Neuronal stem cell (in vitro differentiated cells): Measurements from ENCODE around the gene MAMLD1.
"Not testable (repeated sequence)": the region's sequence is repeated elsewhere in the genome, so short reads cannot be mapped to it uniquely, and the experiment has no call there.

ENCODE experiments used
- DNase-seq: peaks from one replicate; pipeline ENCODE4 v3.0.0-alpha.2; 2013; ENCODE audit warnings: low spot score
- H2AFZ ChIP-seq: one replicate; pipeline ENCODE4 v1.6.1; 2013; ENCODE audit warnings: mild to moderate bottlenecking, low read length, inconsistent platforms
- H2AK5ac ChIP-seq: 2 replicates; pipeline ENCODE4 v1.6.1; 2013; ENCODE audit warnings: low read depth, mild to moderate bottlenecking, inconsistent platforms, low read length, moderate library complexity, mixed read lengths
- H2BK120ac ChIP-seq: 2 replicates; pipeline ENCODE4 v1.6.1; 2013; ENCODE audit warnings: low read depth, mild to moderate bottlenecking, inconsistent platforms, low read length, moderate library complexity, mixed read lengths
- H2BK12ac ChIP-seq: one replicate; pipeline ENCODE4 v1.6.1; 2013; ENCODE audit warnings: low read length, inconsistent platforms
- H2BK15ac ChIP-seq: 2 replicates; pipeline ENCODE4 v1.6.1; 2013; ENCODE audit warnings: mild to moderate bottlenecking, low read length, inconsistent platforms, mixed read lengths
- H2BK5ac ChIP-seq: one replicate; pipeline ENCODE4 v1.6.1; 2013; ENCODE audit warnings: inconsistent platforms, mild to moderate bottlenecking, low read length, moderate library complexity
- H3K14ac ChIP-seq: one replicate; pipeline ENCODE4 v1.6.1; 2013; ENCODE audit warnings: low read length, inconsistent platforms
- H3K18ac ChIP-seq: 2 replicates; pipeline ENCODE4 v1.6.1; 2013; ENCODE audit warnings: low read length, inconsistent platforms
- H3K23ac ChIP-seq: 2 replicates; pipeline ENCODE4 v1.6.1; 2013; ENCODE audit warnings: low read depth, mild to moderate bottlenecking, mixed read lengths, low read length, inconsistent platforms; ENCODE audit not compliant: poor library complexity
- H3K27ac ChIP-seq: replicated peaks from 3 replicates; pipeline ENCODE4 v1.5.1; 2013; ENCODE audit warnings: low read length, inconsistent platforms
- H3K27me3 ChIP-seq, 3 experiments: 2 replicates each; pipeline ENCODE4 v1.6.1; 2013; ENCODE audit warnings: low read length in 3 of 3, mild to moderate bottlenecking in 2 of 3, inconsistent platforms in 1 of 3, low read depth in 1 of 3, mixed read lengths in 1 of 3, moderate library complexity in 1 of 3; ENCODE audit not compliant: control insufficient read depth in 3 of 3, insufficient read depth in 3 of 3
- H3K36me3 ChIP-seq, 2 donors: replicated peaks in 1 of 2; 2 replicates each; pipeline ENCODE4 v1.6.1; 2013; ENCODE audit warnings: low read length in 2 of 2; ENCODE audit not compliant: control insufficient read depth in 2 of 2, insufficient read depth in 2 of 2
- H3K4ac ChIP-seq: 2 replicates; pipeline ENCODE4 v1.6.1; 2013; ENCODE audit warnings: inconsistent platforms, mild to moderate bottlenecking, low read length, moderate library complexity
- H3K4me1 ChIP-seq, 2 donors: 1 replicate in 1 of 2; 2 replicates in 1 of 2; pipeline ENCODE4 v1.6.1; 2013; ENCODE audit warnings: low read length in 2 of 2, low read depth in 1 of 2; ENCODE audit not compliant: control insufficient read depth in 2 of 2, insufficient read depth in 1 of 2
- H3K4me2 ChIP-seq: one replicate; pipeline ENCODE4 v1.6.1; 2013; ENCODE audit warnings: mild to moderate bottlenecking, low read length, inconsistent platforms; ENCODE audit not compliant: insufficient read depth, poor library complexity, severe bottlenecking
- H3K4me3 ChIP-seq, 2 donors: 2 replicates each; pipeline ENCODE4 v1.5.1; 2013; ENCODE audit warnings: low read length in 2 of 2, mild to moderate bottlenecking in 2 of 2, inconsistent platforms in 1 of 2, moderate library complexity in 1 of 2
- H3K79me1 ChIP-seq: one replicate; pipeline ENCODE4 v1.6.1; 2013; ENCODE audit warnings: low read depth, mild to moderate bottlenecking, inconsistent platforms, low read length, moderate library complexity
- H3K9ac ChIP-seq: one replicate; pipeline ENCODE4 v1.6.1; 2013; ENCODE audit warnings: mild to moderate bottlenecking, low read depth, low read length, inconsistent platforms; ENCODE audit not compliant: poor library complexity
- H3K9me3 ChIP-seq, 2 donors: replicated peaks in 1 of 2; 2 replicates each; pipeline versions ENCODE3 to v1.6.1; 2013; ENCODE audit warnings: low read length in 2 of 2, mild to moderate bottlenecking in 2 of 2, inconsistent platforms in 1 of 2, low read depth in 1 of 2, mixed read lengths in 1 of 2, moderate library complexity in 1 of 2; ENCODE audit not compliant: control insufficient read depth in 2 of 2, insufficient read depth in 1 of 2
- H4K8ac ChIP-seq: one replicate; pipeline ENCODE4 v1.6.1; 2013; ENCODE audit warnings: low read depth, mild to moderate bottlenecking, inconsistent platforms, low read length, moderate library complexity
- H4K91ac ChIP-seq: one replicate; pipeline ENCODE4 v1.6.1; 2013; ENCODE audit warnings: low read length, low read depth, mild to moderate bottlenecking, inconsistent platforms; ENCODE audit not compliant: poor library complexity
- WGBS, 2 donors: extraction: QIAGEN DNeasy Blood & Tissue Kit; methylation state at CpG; one replicate each; pipeline ENCODE4 v1.1.7; 2013; ENCODE audit warnings: missing lambda C conversion rate in 2 of 2, mixed read lengths in 1 of 2; ENCODE audit not compliant: insufficient read length in 2 of 2, insufficient replicate concordance in 1 of 2; ENCODE audit errors: extremely low coverage in 2 of 2; 5-methylcytosine and 5-hydroxymethylcytosine counted together

The MAMLD1 gene

GRCh38 chrX:150339736-150340135 lies 23.4 kb upstream of the MAMLD1 start:
- peaks cover 1% of the 10 kb centered on the region for H3K79me1 ChIP-seq
- H3K4me1 ChIP-seq, result no peaks in the 10 kb centered on the region
- H3K4me3 ChIP-seq, result no peak overlapping the region
- H2BK120ac ChIP-seq, result no peak overlapping the region
- no peak overlapping the region for H3K14ac ChIP-seq
- no peak overlapping the region for H4K8ac ChIP-seq
- H3K23ac ChIP-seq, result no peak overlapping the region
- H3K9ac ChIP-seq, result no peak overlapping the region
- no peak overlapping the region for H2AK5ac ChIP-seq
- H2BK5ac ChIP-seq, result no peak overlapping the region
- H3K27ac ChIP-seq, result no peak overlapping the region
- no peak overlapping the region for H3K4ac ChIP-seq
- no peaks in the 10 kb centered on the region for H3K36me3 ChIP-seq
- no peak overlapping the region for H4K91ac ChIP-seq
- no peak overlapping the region for H3K18ac ChIP-seq
- H2BK12ac ChIP-seq, result no peak overlapping the region
- H3K4me2 ChIP-seq, result no peak overlapping the region
- WGBS, 2 donors, result no CpG with 5 or more reads among the region's 3 CpGs
- peaks cover 0 to 21% (median 0%) of the 10 kb centered on the region in 3 experiments for H3K27me3 ChIP-seq
- no peak for DNase-seq
- no peaks in the 10 kb centered on the region for H3K9me3 ChIP-seq
- H2AFZ ChIP-seq, result no peak overlapping the region
- H2BK15ac ChIP-seq, result no peak overlapping the region

GRCh38 chrX:150340326-150340725 lies 22.8 kb upstream of the MAMLD1 start:
- not testable (repeated sequence) for H2BK5ac ChIP-seq, H3K18ac ChIP-seq, H4K8ac ChIP-seq, H4K91ac ChIP-seq, H3K9me3 ChIP-seq, H3K4me3 ChIP-seq, H2BK12ac ChIP-seq, H2AFZ ChIP-seq, H3K79me1 ChIP-seq, H3K14ac ChIP-seq, H3K27ac ChIP-seq, H3K4me1 ChIP-seq, H2BK15ac ChIP-seq, DNase-seq, H3K23ac ChIP-seq, H3K36me3 ChIP-seq, H2BK120ac ChIP-seq, H3K4ac ChIP-seq, H2AK5ac ChIP-seq, H3K4me2 ChIP-seq, H3K9ac ChIP-seq
- no CpG with 5 or more reads among the region's 3 CpGs for WGBS, 2 donors
- peaks cover 0 to 19% (median 0%) of the 10 kb centered on the region in 3 experiments for H3K27me3 ChIP-seq

- Histone ChIP-seq H3K79me1 (no peaks in the 10 kb centered on the region), H3K14ac (no peak overlapping the region), H3K27ac (no peak overlapping the region), H2BK12ac (no peak overlapping the region), H2AFZ (no peak overlapping the region), H2BK5ac (no peak overlapping the region), H3K4me1 (peaks cover 0 to 4% of the 10 kb centered on the region in 2 donors), H3K4me2 (no peak overlapping the region), H3K9me3 (no peaks in the 10 kb centered on the region), H3K9ac (no peak overlapping the region), H2BK120ac (no peak overlapping the region), H2AK5ac (no peak overlapping the region), H3K18ac (no peak overlapping the region), H2BK15ac (no peak overlapping the region), H3K4me3 (no peak overlapping the region), H3K36me3 (no peaks in the 10 kb centered on the region), H3K4ac (no peak overlapping the region), H3K23ac (no peak overlapping the region), H3K27me3 (peaks cover 0 to 39% (median 0%) of the 10 kb centered on the region in 3 experiments), H4K8ac (no peak overlapping the region), H4K91ac (no peak overlapping the region)
- DNase-seq, result no peak
- no CpG with 5 or more reads among the region's 2 CpGs for WGBS, 2 donors
Measured at GRCh38 chrX:150347471-150347870, 15.6 kb upstream of the MAMLD1 start.

GRCh38 chrX:150348365-150348764 lies 14.8 kb upstream of the MAMLD1 start:
- Histone ChIP-seq H4K8ac (no peak overlapping the region), H2AFZ (no peak overlapping the region), H2BK15ac (no peak overlapping the region), H2BK5ac (no peak overlapping the region), H3K23ac (no peak overlapping the region), H3K4me2 (no peak overlapping the region), H2AK5ac (no peak overlapping the region), H3K14ac (no peak overlapping the region), H3K9ac (no peak overlapping the region), H2BK120ac (no peak overlapping the region), H3K4me1 (peaks cover 0 to 4% of the 10 kb centered on the region in 2 donors), H4K91ac (no peak overlapping the region), H3K4ac (no peak overlapping the region), H3K27me3 (peaks cover 0 to 36% (median 0%) of the 10 kb centered on the region in 3 experiments), H2BK12ac (no peak overlapping the region), H3K18ac (no peak overlapping the region), H3K36me3 (no peaks in the 10 kb centered on the region), H3K79me1 (no peaks in the 10 kb centered on the region), H3K9me3 (no peaks in the 10 kb centered on the region), H3K4me3 (no peak overlapping the region), H3K27ac (no peak overlapping the region)
- no peak for DNase-seq
- no CpG with 5 or more reads among the region's 4 CpGs for WGBS, 2 donors
